Activated CD4-positive, alpha-beta memory T cell treated with anti-CD3 and anti-CD28 coated beads, Interleukin-2, amount 10 ng/mL, durations not matched to agents 7 days and 5 days (primary cell): ENCODE measurements around the gene TJP3. TPM values are rescaled to one million over a fixed set of nuclear protein-coding genes. Genes with fewer than 3 reads are reported as not detected.

Experiments used
- CTCF ChIA-PET: fragments of 350-600 bp; sonication (Branson Sonifier 250); formaldehyde crosslinking; loops from one replicate; lab custom pipeline; 2021; ENCODE audit warnings: antibody characterized with exemption, inconsistent platforms; lab: Charles Lee
- POLR2A ChIA-PET: fragments of 350-600 bp; sonication (Branson Sonifier 250); formaldehyde crosslinking; loops from one replicate; lab custom pipeline; 2021; ENCODE audit warnings: antibody characterized with exemption; lab: Charles Lee
- DNase-seq: peaks from one replicate; pipeline ENCODE4 v3.0.0-alpha.2; 2020
- H3K27ac Mint-ChIP-seq: one replicate; pipeline ENCODE4 v1.8.0; 2021; ENCODE audit warnings: mild to moderate bottlenecking, mixed read lengths
- H3K27me3 Mint-ChIP-seq: one replicate; pipeline ENCODE4 v1.8.0; 2021; ENCODE audit warnings: mixed read lengths
- H3K36me3 Mint-ChIP-seq: one replicate; pipeline ENCODE4 v1.8.0; 2021; ENCODE audit warnings: low read depth, mixed read lengths
- H3K4me1 Mint-ChIP-seq: one replicate; pipeline ENCODE4 v1.8.0; 2021; ENCODE audit warnings: mixed read lengths
- H3K4me3 Mint-ChIP-seq: one replicate; pipeline ENCODE4 v1.8.0; 2021; ENCODE audit warnings: mild to moderate bottlenecking, mixed read lengths
- H3K9me3 Mint-ChIP-seq: one replicate; pipeline ENCODE4 v1.8.0; 2021; ENCODE audit warnings: mixed read lengths
- total RNA-seq, 2 experiments: library from RNA; stranded (reverse); gene quantifications; one replicate each; pipeline ENCODE4 v1.2.3, GENCODE V29; 2021

Gene TJP3
- total RNA-seq, 2 experiments from 2014 or later = 1.4 to 1.7 TPM

DNA sequence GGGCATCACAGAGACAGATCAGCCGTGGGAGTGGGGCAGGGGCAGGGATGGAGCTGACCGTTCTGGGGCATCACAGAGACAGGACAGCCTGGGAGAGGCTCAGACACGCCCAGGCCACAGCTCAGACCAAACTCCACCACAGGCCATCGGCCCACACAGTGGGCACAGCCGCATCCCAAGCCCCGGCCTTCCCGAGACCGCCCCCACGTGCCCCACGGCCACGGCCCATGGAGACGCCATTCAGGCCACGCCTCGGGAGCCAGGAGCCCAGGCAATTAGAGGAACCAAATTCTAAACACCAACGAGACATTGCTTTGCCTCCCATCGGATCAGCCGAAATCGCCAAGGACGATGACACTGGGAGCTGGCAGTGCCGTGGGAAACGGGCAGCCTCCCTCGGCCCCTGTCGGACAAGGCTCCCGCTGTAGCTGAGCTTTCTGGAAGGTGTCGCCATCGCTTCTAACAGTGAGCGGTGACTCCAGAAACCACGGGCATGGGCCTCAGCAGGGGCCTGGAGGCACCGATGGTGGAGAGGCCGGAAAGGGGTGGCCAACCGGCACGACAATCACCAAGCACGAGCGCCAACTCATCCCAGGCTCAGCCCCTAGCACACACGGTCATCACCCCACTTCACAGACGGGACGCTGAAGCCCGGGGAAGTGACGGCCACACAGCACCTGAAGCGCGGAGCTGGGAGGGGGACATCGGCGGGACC is 10.4 kb upstream of the TJP3 start:
- ChIA-PET CTCF (interaction anchor here (0.7 kb wide), 1 partner anchor 9 kb away, joined by 3 read pairs; no protein-coding TSS in a partner anchor), POLR2A (interaction anchor here (0.9 kb wide), 1 partner anchor 10 kb away, joined by 3 read pairs; no protein-coding TSS in a partner anchor)
- no peaks in the 10 kb centered on the region for H3K9me3 Mint-ChIP-seq
- H3K27ac Mint-ChIP-seq = no peak overlapping the region
- no peaks in the 10 kb centered on the region for H3K36me3 Mint-ChIP-seq
- H3K4me3 Mint-ChIP-seq = no peak overlapping the region
- H3K4me1 Mint-ChIP-seq = peaks cover 18% of the 10 kb centered on the region
- H3K27me3 Mint-ChIP-seq = no peaks in the 10 kb centered on the region
- DNase-seq = no peak

DNA sequence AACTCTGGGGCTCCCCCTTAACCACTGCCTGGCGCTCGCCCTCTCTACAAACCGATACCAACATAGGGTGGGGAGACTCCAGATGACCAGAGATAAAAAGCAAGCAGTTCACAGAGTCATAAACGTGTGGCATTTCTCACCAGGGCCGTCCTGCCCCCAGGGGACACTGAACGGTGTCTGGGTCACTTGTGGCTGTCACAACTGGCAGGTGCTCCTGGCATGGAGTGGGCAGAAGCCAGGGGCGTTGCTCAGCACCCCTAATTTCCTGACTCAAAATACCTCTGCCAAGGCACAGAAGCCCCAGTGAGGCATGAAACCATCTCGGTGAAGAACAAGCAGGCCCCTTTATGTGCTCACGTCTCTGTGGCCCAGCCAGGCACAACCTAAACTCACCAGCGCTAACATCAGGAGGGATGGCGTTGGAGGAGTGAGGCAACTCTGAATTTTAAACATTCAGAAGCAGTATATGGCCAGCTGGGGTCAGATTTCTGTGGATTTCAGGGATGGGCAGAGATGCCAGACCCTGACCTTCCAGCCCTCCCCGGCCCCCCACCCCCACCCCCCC is 9.7 kb upstream of the TJP3 start:
- DNase-seq = no peak
- H3K4me3 Mint-ChIP-seq = peak overlapping the region; percentile 57
- POLR2A ChIA-PET = no interaction called here
- CTCF ChIA-PET = interaction anchor here (0.8 kb wide), 1 partner anchor 8 kb away, joined by 5 read pairs; no protein-coding TSS in a partner anchor
- no peaks in the 10 kb centered on the region for H3K36me3 Mint-ChIP-seq
- H3K27ac Mint-ChIP-seq = no peak overlapping the region
- no peaks in the 10 kb centered on the region for H3K27me3 Mint-ChIP-seq
- H3K9me3 Mint-ChIP-seq = no peaks in the 10 kb centered on the region
- H3K4me1 Mint-ChIP-seq = peaks cover 16% of the 10 kb centered on the region

DNA sequence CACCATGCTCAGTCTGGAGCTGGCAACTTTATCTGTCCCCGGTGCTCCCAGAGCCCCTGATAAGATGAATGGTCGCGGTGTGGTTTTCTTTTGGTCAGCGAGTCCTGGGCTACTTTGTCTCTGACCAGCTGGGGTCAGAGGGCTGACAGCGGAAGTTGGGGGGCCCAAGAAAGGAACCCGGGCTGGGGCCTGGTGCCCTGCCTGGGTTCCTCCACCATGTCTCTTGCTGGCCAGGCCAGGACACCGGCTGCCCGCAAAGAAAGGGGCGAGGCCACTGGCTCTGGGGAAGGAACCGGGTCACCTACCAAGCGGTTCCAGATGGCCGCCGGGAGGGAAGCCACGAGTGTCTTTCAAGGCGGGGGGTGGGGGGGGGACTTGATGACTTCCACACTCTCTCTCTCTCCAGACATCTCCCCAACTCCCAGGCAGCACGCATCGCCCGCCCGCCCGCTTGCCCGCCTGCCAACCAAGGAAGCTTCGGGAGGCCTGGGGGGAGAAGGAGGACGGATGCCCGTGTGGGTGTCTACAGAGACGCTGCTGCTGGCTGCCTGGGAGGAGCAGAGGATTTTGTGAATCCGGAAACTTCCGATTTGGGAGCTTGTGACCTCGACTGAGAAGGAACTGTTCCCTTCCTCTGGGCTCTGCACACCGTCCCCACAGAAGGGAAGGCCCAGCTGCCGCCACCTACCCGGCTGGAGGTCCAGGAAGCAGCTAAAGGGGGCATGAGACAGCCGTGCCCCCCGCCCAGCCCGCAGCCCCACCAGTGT is 9.0 kb upstream of the TJP3 start:
- ChIA-PET POLR2A (interaction anchor here (1.0 to 1.4 kb wide), 2 partner anchors 11 to 38 kb away, joined by 3 read pairs; no protein-coding TSS in a partner anchor), CTCF (interaction anchor here (0.8 to 2.1 kb wide), 2 partner anchors 9 to 64 kb away, joined by 5 to 6 read pairs; partner anchors contain the start of gene MRPL54)
- H3K4me3 Mint-ChIP-seq = peak overlapping the region; percentile 90
- no peaks in the 10 kb centered on the region for H3K27me3 Mint-ChIP-seq
- DNase-seq = peak; percentile 24
- H3K36me3 Mint-ChIP-seq = no peaks in the 10 kb centered on the region
- no peaks in the 10 kb centered on the region for H3K9me3 Mint-ChIP-seq
- H3K27ac Mint-ChIP-seq = peak overlapping the region; percentile 74
- H3K4me1 Mint-ChIP-seq = peaks cover 16% of the 10 kb centered on the region

DNA sequence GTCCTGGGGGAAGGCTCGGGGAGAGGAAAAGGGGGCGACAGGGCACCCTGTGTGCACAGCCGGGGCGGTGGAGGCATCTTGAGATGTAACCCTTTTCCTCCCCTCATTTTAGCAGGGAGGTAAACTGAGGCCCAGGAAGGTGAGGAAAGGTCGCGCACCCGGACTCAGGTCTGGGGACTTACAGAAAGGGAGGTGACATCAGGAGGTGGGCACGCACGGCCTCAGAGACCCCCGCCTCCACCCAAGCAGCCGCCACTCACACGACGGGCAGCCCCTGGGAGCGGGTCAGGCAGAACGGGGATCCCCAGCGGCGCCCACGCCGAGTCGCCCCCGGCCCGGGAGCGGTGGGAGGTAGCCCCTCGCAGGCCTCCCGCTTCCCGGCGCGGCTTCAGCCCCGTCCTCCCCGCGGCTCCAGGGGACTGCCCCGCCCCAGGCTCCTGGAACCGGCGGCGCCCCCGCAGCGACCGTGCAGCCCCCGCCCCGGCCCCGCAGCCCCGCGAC is 8.4 kb upstream of the TJP3 start:
- no peaks in the 10 kb centered on the region for H3K27me3 Mint-ChIP-seq
- CTCF ChIA-PET = interaction anchor here (0.8 to 2.1 kb wide), 2 partner anchors 9 to 63 kb away, joined by 5 to 6 read pairs; partner anchors contain the start of gene MRPL54
- POLR2A ChIA-PET = interaction anchor here (1.0 to 1.4 kb wide), 2 partner anchors 12 to 38 kb away, joined by 3 read pairs; no protein-coding TSS in a partner anchor
- H3K36me3 Mint-ChIP-seq = no peaks in the 10 kb centered on the region
- no peaks in the 10 kb centered on the region for H3K9me3 Mint-ChIP-seq
- H3K4me1 Mint-ChIP-seq = peaks cover 16% of the 10 kb centered on the region
- peak overlapping the region; percentile 90 for H3K4me3 Mint-ChIP-seq
- peak overlapping the region; percentile 74 for H3K27ac Mint-ChIP-seq
- DNase-seq = no peak

DNA sequence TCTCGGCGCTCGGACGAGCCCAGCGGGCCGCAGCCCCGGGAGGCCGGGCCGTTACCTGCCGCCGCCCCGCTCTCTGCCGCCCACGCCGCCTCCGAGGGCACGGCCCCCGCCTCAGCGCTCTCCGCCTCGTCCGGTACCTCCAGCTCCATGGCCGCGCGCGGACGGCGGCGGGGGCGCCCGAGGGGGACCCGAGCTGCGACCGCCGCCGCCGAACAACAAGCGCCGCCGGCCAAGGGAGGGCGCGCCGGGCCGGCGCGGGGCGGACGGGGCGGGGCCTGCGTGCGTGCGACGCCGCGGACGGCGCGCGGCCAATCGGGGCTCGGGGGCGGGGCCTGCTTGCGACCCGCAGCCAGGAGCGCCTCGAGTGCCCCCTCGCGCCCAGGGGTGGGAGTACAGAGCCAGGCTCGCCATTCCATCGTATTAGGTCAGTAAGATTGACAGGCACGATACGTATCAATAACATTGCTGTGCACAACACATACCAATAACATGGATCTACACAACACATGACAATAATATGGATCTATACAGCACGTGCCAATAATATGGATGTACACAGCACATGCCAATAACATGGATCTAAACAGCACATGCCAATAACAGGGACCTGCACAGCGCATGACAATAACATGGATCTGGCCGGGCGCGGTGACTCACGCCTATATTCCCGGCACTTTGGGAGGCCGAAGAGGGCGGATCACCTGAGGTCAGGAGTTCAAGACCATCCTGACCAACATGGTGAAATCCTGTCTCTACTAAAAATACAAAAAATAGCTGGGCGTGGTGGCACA is 7.7 kb upstream of the TJP3 start, which contains the start of gene PIP5K1C:
PIP5K1C (minus strand) TSS at position 227 of the 791 bp plus-strand sequence; CDS start at position 149, 78 bp downstream.
- ChIA-PET POLR2A (interaction anchor here (1.4 kb wide), 1 partner anchor 39 kb away, joined by 3 read pairs; no protein-coding TSS in a partner anchor), CTCF (interaction anchor here (0.8 to 2.1 kb wide), 2 partner anchors 10 to 62 kb away, joined by 5 to 6 read pairs; partner anchors contain the start of gene MRPL54)
- peaks cover 3% of the 10 kb centered on the region for H3K27me3 Mint-ChIP-seq
- no peaks in the 10 kb centered on the region for H3K36me3 Mint-ChIP-seq
- H3K4me1 Mint-ChIP-seq = peaks cover 17% of the 10 kb centered on the region
- peak within 1 kb of the TSS; percentile 74 for H3K27ac Mint-ChIP-seq
- DNase-seq = peak; percentile 93
- H3K9me3 Mint-ChIP-seq = no peaks in the 10 kb centered on the region
- H3K4me3 Mint-ChIP-seq = peak within 1 kb of the TSS; percentile 90

DNA sequence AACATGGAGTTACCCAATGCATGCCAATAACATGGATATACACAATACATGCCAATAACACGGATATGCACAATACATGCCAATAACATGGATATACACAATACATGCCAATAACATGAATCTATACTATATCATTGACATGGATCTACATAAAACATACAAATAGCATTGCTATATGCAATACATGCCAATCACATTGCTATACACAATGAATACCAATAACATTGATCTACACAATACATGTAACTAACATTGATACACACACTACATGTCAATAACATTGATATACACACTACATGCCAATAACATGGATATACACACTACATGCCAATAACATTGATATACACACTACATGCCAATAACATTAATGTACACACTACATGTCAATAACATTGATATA is 7.0 kb upstream of the TJP3 start:
- ChIA-PET POLR2A (no interaction called here), CTCF (interaction anchor here (0.8 to 2.1 kb wide), 2 partner anchors 11 to 61 kb away, joined by 5 to 6 read pairs; partner anchors contain the start of gene MRPL54)
- DNase-seq = no peak
- Mint-ChIP-seq H3K9me3 (no peaks in the 10 kb centered on the region), H3K27ac (no peak overlapping the region), H3K27me3 (peaks cover 6% of the 10 kb centered on the region), H3K4me1 (peaks cover 21% of the 10 kb centered on the region), H3K4me3 (peak overlapping the region; percentile 41), H3K36me3 (no peaks in the 10 kb centered on the region)

DNA sequence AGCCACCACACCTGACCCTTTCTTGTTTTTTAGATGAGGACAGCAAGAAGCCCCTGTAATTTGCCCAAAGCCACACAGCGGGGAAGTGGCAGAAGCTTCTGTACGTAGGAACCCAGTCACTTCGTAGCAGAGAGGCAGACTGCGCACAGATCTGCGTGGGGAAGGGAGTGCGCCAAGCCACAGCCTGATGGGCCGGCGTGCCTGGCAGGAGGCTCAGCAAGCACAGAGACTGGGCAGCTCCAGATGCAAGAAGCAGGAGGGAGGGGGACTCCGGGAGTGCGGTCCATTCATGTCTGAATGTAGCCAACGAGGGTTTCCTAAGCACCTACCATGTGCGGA is 347 bp upstream of the TJP3 start:
- Mint-ChIP-seq H3K9me3 (no peaks in the 10 kb centered on the region), H3K36me3 (no peaks in the 10 kb centered on the region), H3K27ac (no peak overlapping the region), H3K27me3 (peaks cover 7% of the 10 kb centered on the region), H3K4me1 (peaks cover 5% of the 10 kb centered on the region), H3K4me3 (no peak overlapping the region)
- ChIA-PET CTCF (interaction anchor here (0.5 to 2.8 kb wide), 3 partner anchors 18 to 125 kb away, joined by 3 to 11 read pairs (median 4); no protein-coding TSS in a partner anchor), POLR2A (interaction anchor here (0.9 kb wide), 1 partner anchor 13 kb away, joined by 3 read pairs; no protein-coding TSS in a partner anchor)
- no peak for DNase-seq

DNA sequence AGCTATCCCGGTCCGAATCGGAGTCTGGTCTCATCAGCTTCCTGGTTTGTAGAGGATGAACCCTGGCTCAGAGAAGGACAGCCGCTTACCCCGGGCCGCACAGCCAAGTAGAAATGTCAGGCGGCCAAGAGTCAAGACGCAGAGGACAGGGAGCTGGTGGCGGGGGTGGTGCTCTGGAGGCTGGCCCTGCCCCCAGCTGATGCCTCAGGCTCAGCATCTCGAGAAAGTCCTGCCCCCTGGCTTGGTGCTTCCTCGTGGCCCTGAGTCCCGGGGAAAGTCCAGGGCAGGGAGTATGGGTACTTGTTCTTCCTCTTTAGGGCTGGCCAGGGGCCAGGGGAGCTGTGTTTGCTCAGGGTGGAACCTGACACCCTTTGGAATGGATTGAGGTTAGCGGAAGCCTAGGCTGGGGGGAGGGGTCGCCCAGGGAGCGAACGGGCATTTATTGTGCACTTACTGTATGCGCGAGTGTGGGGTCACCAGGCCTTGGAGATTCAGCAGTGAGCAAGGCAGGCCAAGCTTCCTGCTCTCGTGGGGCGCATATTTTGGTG is 2.2 kb downstream of the TJP3 start:
- peaks cover 5% of the 10 kb centered on the region for H3K27me3 Mint-ChIP-seq
- DNase-seq = no peak
- no peak overlapping the region for H3K27ac Mint-ChIP-seq
- POLR2A ChIA-PET = no interaction called here
- H3K4me1 Mint-ChIP-seq = peaks cover 4% of the 10 kb centered on the region
- CTCF ChIA-PET = interaction anchor here (0.6 kb wide), 1 partner anchor 157 kb away, joined by 6 read pairs; no protein-coding TSS in a partner anchor
- H3K36me3 Mint-ChIP-seq = no peaks in the 10 kb centered on the region
- no peak overlapping the region for H3K4me3 Mint-ChIP-seq
- H3K9me3 Mint-ChIP-seq = no peaks in the 10 kb centered on the region

DNA sequence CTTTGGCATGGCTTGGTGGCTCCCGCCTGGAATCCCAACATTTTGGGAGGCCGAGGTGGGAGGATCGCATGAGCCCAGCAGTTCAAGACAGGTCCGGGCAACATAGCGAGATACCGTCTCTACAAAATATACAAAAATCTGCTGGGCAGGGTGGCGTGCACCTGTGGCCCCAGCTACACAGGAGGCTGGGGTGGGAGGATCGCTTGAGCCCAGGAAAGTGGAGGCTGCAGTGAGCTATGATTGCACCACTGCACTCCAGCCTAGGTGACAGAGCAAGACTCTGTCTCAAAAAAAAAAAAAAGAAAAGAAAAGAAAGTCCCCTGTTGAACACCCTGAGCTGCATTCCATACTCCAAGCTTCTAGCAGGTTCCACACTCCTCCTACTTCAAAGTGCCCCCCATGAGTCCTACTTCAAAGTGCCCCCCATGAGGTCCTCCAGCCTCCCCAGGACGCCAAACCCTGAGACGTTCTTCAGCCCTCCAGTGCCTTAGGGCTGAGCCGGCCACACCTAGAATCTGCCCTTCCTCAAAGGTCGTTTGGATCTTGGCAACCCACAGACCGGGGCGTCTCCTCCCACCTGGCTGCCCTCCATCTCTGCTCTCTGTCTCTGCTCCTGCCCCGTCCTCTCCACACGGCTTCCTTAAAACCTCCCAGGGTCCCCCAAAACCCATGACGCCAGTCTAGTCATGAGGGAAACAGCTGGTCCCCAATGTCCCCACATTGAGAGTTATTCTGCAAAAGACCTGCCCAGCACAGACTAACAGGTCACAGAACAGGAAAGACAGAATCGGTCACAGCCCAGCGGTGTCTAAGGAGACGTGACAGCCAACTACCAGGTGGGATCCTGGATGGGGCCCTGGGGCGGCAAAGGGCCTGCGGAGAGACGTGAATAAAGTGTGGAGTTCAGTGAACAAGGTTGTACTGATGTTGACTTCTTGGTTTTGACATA is 4.8 kb downstream of the TJP3 start:
- no peaks in the 10 kb centered on the region for H3K4me1 Mint-ChIP-seq
- no peaks in the 10 kb centered on the region for H3K9me3 Mint-ChIP-seq
- no peaks in the 10 kb centered on the region for H3K36me3 Mint-ChIP-seq
- ChIA-PET POLR2A (no interaction called here), CTCF (no interaction called here)
- no peak for DNase-seq
- no peak overlapping the region for H3K27ac Mint-ChIP-seq
- H3K27me3 Mint-ChIP-seq = peaks cover 2% of the 10 kb centered on the region
- H3K4me3 Mint-ChIP-seq = no peak overlapping the region

DNA sequence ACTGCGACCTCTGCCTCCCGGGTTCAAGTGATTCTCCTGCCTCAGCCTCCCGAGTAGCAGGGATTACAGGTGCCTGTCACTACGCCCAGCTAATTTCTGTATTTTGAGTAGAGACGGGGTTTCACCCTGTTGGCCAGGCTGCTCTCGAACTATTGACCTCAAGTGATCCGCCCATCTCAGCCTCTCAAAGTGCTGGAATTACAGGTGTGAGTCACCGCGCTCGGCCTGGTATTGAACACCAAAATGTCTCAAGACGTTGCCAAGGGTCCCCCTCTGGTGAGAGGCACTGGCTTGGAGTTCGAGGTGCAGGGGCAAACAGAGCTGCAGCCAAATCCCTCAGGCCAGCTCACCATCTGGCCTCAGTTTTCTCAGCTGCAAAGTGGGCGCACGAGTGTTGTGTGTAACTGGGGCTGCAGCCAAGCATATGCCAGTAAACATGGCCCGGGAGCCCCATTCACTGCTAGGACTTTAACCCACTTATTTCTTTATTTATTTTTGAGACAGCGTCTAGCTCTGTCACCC is 8.0 kb downstream of the TJP3 start:
- H3K4me3 Mint-ChIP-seq = no peak overlapping the region
- no peak for DNase-seq
- peaks cover 10% of the 10 kb centered on the region for H3K27me3 Mint-ChIP-seq
- CTCF ChIA-PET = interaction anchor here (0.6 kb wide), 1 partner anchor 214 kb away, joined by 3 read pairs; no protein-coding TSS in a partner anchor
- no peaks in the 10 kb centered on the region for H3K9me3 Mint-ChIP-seq
- POLR2A ChIA-PET = no interaction called here
- no peaks in the 10 kb centered on the region for H3K36me3 Mint-ChIP-seq
- no peak overlapping the region for H3K27ac Mint-ChIP-seq
- no peaks in the 10 kb centered on the region for H3K4me1 Mint-ChIP-seq
